HCT116 (cell line): Measurements from ENCODE around the gene ACD.

Source experiments
- CTCF ChIP-seq, 3 experiments: fragments of 200-600 bp in 1 of 3; sonication (generic) in 1 of 3; IDR thresholded peaks in 2 of 3; conservative IDR thresholded peaks in 1 of 3; 2 replicates each; pipeline ENCODE4 v1.5.1; 2012 to 2017; ENCODE audit warnings: low read depth in 2 of 3, low read length in 2 of 3, antibody characterized with exemption in 1 of 3, borderline replicate concordance in 1 of 3, control low read depth in 1 of 3, mild to moderate bottlenecking in 1 of 3, mixed read lengths in 1 of 3, mixed run types in 1 of 3, moderate library complexity in 1 of 3; ENCODE audit not compliant: insufficient read depth in 1 of 3
- EZH2 ChIP-seq: fragments of 200-600 bp; sonication (generic); IDR thresholded peaks from 2 replicates; pipeline ENCODE4 v1.6.1; 2017; ENCODE audit warnings: antibody characterized with exemption, mixed run types
- POLR2AphosphoS5 ChIP-seq: IDR thresholded peaks from 2 replicates; pipeline ENCODE4 v1.6.1; 2011; ENCODE audit warnings: mild to moderate bottlenecking, low read depth, low read length, moderate library complexity
- SP1 ChIP-seq: IDR thresholded peaks from 2 replicates; pipeline ENCODE4 v1.6.1; 2012; ENCODE audit warnings: low read depth
- SRF ChIP-seq: IDR thresholded peaks from 2 replicates; pipeline ENCODE4 v1.6.1; 2012; ENCODE audit warnings: low read depth
- ZBTB33 ChIP-seq: IDR thresholded peaks from 2 replicates; pipeline ENCODE4 v1.6.1; 2011; ENCODE audit warnings: mild to moderate bottlenecking, low read length, moderate library complexity; ENCODE audit not compliant: insufficient replicate concordance; ENCODE audit errors: extremely low read depth
- ZFX ChIP-seq: fragments of 450-650 bp; IDR thresholded peaks from 2 replicates; pipeline ENCODE4 v1.6.1; 2017

- no peak for TF ChIP-seq ZBTB33
- no peak for TF ChIP-seq ZFX
- TF ChIP-seq CTCF (IDR thresholded peaks at IDR 0.05 in 2 of 3, conservative IDR thresholded peaks at IDR 0.05 in 1 of 3; ENCODE audit: borderline replicate concordance in 1 of 3, insufficient read depth in 1 of 3, low read depth in 2 of 3, low read length in 2 of 3): no peak
- TF ChIP-seq SRF: no peak
- TF ChIP-seq EZH2: no peak
- no peak for TF ChIP-seq SP1
- TF ChIP-seq POLR2AphosphoS5: no peak
Measured at GRCh38 chr16:67708368-67708771, 48.3 kb upstream of the ACD start.
